ENCODE results near the gene P2RX1.

P2RX1 gene

DNA sequence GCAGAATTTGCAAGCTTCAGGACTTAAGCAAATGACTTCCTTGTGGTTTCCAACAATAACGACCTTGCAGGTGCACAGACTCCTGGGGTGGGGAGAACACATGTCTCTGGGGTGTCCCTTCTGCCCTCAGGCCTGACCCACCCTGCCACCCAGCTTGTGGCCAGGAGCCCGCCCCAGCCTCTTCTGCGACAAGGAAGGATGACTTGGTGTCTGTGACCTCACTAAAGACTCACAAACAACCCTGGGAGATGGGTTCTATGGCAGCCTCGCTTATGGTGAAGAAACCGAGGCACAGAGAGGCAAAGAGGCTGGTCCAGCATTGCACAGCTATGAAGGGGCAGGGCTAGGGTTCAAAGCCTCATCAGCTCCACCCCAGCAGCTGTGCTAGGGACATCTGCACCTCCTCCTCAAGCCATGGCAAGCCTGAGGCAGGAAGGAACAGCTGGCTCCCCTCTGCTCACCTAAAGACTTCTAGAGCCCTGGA, 45.3 kb upstream of the P2RX1 start:
- TF ChIP-seq, protein P1, sequence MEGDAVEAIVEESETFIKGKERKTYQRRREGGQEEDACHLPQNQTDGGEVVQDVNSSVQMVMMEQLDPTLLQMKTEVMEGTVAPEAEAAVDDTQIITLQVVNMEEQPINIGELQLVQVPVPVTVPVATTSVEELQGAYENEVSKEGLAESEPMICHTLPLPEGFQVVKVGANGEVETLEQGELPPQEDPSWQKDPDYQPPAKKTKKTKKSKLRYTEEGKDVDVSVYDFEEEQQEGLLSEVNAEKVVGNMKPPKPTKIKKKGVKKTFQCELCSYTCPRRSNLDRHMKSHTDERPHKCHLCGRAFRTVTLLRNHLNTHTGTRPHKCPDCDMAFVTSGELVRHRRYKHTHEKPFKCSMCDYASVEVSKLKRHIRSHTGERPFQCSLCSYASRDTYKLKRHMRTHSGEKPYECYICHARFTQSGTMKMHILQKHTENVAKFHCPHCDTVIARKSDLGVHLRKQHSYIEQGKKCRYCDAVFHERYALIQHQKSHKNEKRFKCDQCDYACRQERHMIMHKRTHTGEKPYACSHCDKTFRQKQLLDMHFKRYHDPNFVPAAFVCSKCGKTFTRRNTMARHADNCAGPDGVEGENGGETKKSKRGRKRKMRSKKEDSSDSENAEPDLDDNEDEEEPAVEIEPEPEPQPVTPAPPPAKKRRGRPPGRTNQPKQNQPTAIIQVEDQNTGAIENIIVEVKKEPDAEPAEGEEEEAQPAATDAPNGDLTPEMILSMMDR (conservative IDR thresholded peaks at IDR 0.05), result no peak
- no peak overlapping the region for H3K27ac ChIP-seq

DNA sequence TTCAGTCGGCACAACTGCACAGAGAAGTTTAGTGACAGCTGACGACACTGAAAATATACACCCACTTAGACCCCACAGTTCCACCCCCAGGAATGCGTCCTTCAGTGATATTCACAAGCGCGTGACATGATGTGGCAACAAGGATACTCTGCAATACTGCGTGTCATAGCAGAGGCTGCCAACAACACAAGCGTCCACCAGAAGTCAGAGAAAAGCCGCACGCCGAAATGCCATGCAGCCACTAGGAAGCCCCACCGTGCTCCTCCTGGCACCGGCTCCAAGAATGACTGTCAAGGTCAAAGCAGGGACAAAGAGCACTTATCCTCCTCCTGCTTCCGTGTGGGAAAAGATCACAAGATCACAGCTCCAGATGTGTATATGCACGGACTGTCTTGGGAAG, 44.5 kb upstream of the P2RX1 start:
- peak overlapping the region; percentile 91 for H3K27ac ChIP-seq
- TF ChIP-seq, protein P1 (conservative IDR thresholded peaks at IDR 0.05), result no peak

DNA sequence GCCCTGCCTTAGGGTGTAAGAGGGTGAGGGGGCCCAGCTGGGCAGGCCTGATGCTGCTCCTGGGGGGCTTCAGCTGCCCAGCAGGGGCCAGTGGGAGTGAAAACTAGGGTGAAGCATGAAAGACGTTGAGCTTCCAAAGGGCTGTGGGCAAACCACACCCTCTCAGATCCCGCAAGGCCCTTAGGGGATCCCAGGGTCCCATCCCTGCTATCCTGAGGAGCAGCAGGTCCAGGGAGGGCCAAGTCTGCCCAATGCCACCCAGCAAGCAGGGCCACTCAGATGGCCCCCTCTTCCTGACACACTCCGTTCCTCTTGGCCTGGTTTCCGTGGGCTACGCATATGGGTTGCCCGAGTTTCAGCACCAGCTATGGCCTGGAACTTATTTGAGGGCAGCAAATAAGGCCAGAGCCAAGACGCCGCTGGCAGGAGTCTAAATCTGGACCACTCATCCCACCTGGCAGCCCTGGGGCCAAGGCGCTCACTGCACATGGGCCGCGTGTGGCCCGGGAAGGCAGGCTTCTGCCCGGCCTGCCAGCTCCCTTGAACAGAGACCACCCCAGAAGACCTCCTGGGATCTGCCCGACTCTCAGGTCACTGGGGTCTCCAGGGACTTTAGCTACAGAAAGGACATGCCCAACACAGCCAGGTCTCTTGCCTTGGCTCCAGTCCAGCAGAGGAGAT, 43.8 kb upstream of the P2RX1 start:
- H3K27ac ChIP-seq, result peak overlapping the region; percentile 91
- TF ChIP-seq, protein P1 (conservative IDR thresholded peaks at IDR 0.05), result no peak

DNA sequence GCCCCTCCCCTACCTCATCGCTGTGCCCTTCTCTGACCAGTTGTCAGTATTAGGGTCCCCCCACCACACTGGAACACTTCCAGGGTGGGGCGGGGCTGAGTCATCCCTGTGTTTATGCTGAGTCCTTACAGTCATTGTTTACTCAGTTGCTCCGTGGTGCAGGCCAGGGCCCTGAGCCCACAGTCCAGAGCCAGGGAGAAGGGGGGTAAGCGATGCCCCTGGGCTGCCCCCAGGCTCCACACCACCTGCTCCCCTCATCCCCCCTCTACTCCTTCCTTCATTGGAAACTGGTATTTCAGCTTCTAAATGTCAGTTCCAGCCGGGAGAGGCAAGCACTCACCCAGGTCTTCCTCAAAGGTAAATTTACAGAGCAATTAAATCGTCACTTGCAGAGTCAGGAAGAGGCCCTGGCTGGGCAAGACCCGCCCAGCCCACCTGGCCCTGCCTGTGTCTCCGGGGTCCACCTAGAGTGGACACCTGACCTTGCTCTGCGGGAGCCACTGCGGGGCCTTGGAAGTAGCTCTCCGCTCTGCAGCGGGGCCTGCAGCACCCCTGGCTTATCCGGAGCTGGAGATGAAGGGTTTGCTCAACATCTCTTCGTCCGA, 43.1 kb upstream of the P2RX1 start:
- TF ChIP-seq, protein P1 (conservative IDR thresholded peaks at IDR 0.05), result no peak
- H3K27ac ChIP-seq, result peak overlapping the region; percentile 91

DNA sequence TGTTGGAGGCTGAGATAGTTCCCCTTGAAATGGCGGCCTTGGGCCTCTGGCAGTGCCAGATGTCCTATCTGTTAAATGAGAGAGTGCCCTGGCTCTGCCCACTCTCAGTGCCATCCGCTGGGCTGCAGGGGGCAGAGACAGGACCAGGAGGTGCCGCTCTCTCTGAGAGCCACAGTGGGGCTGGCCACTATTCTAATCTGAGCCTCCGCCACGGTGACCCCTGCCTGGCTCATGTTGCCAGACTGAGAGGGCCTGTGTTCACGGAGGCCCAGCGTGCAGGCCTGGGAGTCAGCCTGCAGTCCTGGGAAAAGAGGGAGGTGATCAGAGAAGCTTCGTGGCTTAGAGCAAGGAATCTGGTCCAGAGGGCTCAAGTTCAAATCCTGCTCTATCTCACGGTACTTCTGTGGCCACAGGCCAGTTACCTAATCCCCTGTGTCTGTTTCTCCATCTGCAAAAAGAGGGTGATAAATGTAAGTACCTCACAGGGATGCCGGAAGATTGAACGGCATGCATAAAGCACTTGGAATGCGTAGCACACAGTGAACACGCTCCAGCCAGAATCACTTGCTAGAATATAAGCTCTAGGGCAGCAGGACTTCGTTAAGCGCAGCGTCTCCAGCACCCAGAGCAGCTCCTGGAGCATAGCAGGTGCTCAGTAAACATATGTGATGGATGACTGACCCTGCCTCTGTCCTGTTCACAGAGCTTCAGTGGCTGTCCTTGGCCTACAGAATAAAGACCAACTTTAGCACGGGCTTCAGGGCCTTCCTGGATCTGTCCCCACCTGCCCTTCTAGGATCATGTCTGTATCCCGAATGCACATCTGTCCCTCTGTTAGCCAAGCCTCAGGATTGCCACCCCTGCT, 41.7 kb upstream of the P2RX1 start:
- peak overlapping the region; percentile 91 for H3K27ac ChIP-seq
- TF ChIP-seq, protein P1 (conservative IDR thresholded peaks at IDR 0.05), result no peak

DNA sequence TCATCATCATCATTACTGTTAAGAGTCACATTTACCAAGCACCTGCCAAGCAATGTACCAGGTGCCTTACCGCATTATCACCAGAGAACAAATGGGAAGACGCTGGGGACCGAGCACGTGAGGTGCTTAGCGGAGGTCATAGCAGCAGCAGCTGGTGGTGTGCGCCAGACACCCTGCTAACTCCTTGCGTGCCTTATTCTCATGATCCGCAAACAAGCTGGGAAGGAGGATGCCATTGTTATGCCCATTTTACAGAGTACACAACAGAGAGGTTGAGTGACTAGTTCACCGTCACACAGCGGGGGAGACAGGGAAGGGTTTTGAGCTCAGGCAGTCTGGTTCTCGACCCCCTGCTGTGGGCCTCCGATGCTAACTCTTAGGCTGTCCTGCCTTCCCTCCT, 40.7 kb upstream of the P2RX1 start:
- TF ChIP-seq, protein P1 (conservative IDR thresholded peaks at IDR 0.05), result no peak
- no peak overlapping the region for H3K27ac ChIP-seq

DNA sequence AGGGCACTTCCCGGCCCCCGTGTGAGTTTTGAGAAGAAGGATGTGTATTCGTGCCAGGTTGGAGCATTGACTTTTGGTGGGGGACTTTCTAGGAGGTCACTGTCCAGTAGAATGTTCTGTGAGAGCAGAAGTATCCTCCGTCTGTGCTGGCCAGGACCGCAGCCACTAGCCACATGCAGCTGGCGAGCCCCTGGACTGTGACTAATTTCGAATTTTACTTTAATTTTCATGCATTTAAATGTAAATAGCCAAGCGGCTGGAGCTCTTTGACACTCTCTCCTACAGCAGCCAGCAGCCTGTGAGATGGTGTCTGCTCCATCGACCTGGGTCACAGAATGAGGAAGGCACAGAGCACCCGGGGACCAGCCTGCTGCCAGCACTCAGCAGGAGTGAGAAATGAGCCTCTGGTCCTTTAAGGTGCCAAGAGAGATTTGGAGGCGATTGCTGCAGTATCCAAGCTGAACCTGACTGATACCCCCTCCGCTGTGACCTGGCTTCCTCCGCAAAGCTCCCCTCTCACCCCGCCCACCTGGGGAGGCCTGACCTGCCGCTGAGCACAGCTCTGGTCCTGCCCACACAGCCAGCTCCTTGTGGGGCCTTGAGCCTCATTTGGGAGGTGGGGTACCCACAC, 40.2 kb upstream of the P2RX1 start:
- H3K27ac ChIP-seq, result no peak overlapping the region
- TF ChIP-seq, protein P1 (conservative IDR thresholded peaks at IDR 0.05), result no peak

All from VCaP (cell line).